Right atrium auricular region (tissue), 2 donors: ENCODE data around the gene PMP22. TPM values are rescaled to one million over a fixed set of nuclear protein-coding genes. Genes with fewer than 3 reads are reported as not detected.
"Not testable (repeated sequence)": the region's sequence is repeated elsewhere in the genome, so short reads cannot be mapped to it uniquely, and the experiment has no call there.

Experiments
- DNase-seq: peaks from one replicate; pipeline ENCODE4 v3.0.0-alpha.2; 2019; ENCODE audit warnings: low spot score
- H3K27ac ChIP-seq, 2 donors: fragments of 200-600 bp; sonication (generic); 1 replicate in 1 of 2; 2 replicates in 1 of 2; pipeline ENCODE4 v1.5.1; 2016 to 2019
- H3K27me3 ChIP-seq, 2 donors: fragments of 200-600 bp; sonication (generic); one replicate each; pipeline versions ENCODE4 v1.5.1 to v1.6.0; 2017 to 2019
- H3K36me3 ChIP-seq: fragments of 200-600 bp; sonication (generic); one replicate; pipeline ENCODE4 v1.5.1; 2016
- H3K4me1 ChIP-seq, 2 donors: fragments of 200-600 bp; sonication (generic); one replicate each; pipeline versions ENCODE4 v1.5.1 to v1.6.0; 2017 to 2019
- H3K4me3 ChIP-seq, 2 donors: fragments of 200-600 bp; sonication (generic); 1 replicate in 1 of 2; 2 replicates in 1 of 2; pipeline ENCODE4 v1.5.1; 2017 to 2019; ENCODE audit warnings: mild to moderate bottlenecking in 1 of 2, moderate library complexity in 1 of 2
- H3K9me3 ChIP-seq, 2 donors: fragments of 200-600 bp; sonication (generic); one replicate each; pipeline ENCODE4 v1.5.1; 2019
- total RNA-seq, 2 donors: library from RNA; depleted of rRNA; stranded (reverse); fragments of >200 nt; gene quantifications; one replicate each; pipeline ENCODE4 v1.1.0, GENCODE V29; 2016
- TF ChIP-seq, protein P1 (sequence below), 2 donors: fragments of 200-600 bp; sonication (generic); IDR thresholded peaks; one replicate each; pipeline ENCODE4 v1.5.1; 2019; ENCODE audit warnings: antibody characterized with exemption in 2 of 2

PMP22 gene
- total RNA-seq, 2 donors from 2014 or later: 160 to 164 TPM

DNA sequence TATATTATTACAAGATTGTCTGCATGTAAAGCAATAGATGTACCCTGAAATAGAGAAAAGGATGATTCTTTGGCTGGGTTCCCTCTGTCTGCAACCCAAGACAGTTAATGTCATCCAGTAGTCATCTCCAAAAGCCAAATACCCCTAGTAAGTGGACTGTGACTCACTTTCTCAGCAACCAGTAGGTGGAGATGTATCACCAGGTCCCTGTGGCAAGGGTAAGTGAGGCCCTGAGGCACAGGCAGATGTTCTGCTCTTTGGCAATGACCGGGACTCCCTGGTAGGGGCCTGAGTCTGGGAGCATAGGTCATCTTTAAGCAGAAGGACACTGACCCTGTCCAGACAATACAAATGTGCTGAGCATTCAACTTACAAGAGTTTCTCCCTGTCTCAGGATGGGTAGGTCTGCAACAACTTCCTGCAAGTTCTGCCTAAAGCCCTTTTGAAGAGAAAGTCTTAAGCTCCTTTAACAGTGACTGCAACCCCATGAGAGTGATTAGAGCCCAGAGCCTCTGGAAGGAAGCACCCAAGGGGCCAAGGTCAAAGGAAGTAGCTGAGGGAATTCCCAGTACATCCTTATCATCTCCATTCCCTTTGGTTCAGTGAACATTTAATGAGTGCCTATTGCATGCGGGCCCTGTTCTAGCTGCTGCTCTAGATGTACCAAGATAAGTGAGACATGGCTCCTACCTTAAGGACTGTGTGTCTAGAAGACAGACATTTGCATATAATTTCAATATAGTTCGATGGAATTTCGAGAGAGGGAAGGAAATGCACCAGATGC is 31.9 kb downstream of the PMP22 start:
- Histone ChIP-seq H3K36me3 (peaks cover 100% of the 10 kb centered on the region), H3K27ac (peak overlapping the region; percentile 40 to 69), H3K4me3 (no peak overlapping the region), H3K4me1 (peaks cover 0 to 67% of the 10 kb centered on the region in 2 donors), H3K27me3 (no peaks in the 10 kb centered on the region), H3K9me3 (no peaks in the 10 kb centered on the region)
- no peak for DNase-seq
- TF ChIP-seq, protein P1, sequence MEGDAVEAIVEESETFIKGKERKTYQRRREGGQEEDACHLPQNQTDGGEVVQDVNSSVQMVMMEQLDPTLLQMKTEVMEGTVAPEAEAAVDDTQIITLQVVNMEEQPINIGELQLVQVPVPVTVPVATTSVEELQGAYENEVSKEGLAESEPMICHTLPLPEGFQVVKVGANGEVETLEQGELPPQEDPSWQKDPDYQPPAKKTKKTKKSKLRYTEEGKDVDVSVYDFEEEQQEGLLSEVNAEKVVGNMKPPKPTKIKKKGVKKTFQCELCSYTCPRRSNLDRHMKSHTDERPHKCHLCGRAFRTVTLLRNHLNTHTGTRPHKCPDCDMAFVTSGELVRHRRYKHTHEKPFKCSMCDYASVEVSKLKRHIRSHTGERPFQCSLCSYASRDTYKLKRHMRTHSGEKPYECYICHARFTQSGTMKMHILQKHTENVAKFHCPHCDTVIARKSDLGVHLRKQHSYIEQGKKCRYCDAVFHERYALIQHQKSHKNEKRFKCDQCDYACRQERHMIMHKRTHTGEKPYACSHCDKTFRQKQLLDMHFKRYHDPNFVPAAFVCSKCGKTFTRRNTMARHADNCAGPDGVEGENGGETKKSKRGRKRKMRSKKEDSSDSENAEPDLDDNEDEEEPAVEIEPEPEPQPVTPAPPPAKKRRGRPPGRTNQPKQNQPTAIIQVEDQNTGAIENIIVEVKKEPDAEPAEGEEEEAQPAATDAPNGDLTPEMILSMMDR (IDR thresholded peaks at IDR 0.05): peak in 1 of 2 donors; percentile 47

- no peak overlapping the region for H3K4me3 ChIP-seq
- H3K36me3 ChIP-seq: peaks cover 94% of the 10 kb centered on the region
- peaks cover 0 to 60% of the 10 kb centered on the region in 2 donors for H3K4me1 ChIP-seq
- H3K9me3 ChIP-seq: no peaks in the 10 kb centered on the region
- H3K27me3 ChIP-seq: no peaks in the 10 kb centered on the region
- no peak for DNase-seq
- H3K27ac ChIP-seq: peak overlapping the region; percentile 40 to 69
- TF ChIP-seq, protein P1 (IDR thresholded peaks at IDR 0.05): no peak
These were observed 32.6 kb downstream of the PMP22 start for GRCh38 chr17:15232517-15232915.

DNA sequence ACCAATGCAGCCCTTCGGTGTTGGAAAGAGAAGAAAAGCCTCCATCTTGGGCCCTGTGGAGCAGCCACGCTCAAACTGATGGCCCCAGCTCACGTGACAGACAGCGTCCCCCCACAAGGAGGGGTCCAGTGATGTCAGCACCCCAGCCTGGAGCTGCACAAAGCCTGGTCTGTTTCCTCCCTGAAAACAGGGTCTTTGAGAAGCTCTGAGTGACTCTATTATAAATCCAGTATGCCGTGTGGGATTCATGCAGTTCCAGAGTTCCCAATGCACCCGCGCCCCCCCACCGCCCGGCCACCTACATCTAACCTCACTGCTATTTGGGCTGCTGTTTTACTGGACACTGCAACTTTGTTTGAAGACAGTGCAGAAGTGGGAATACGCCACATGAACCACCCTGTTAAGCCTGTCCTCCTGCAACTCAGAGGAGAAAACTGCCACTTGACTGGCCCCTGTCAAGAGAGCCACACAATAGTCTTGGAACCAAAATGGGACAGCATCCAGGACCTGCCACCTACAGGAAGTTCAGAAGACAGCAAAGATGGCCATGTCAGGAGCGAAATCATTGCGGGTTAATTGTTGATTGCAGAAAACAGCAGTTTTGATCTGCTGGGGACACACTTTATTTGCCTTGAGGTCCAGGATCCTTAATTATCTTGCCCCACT is 33.1 kb downstream of the PMP22 start:
- Histone ChIP-seq H3K4me1 (peaks cover 0 to 55% of the 10 kb centered on the region in 2 donors), H3K36me3 (peaks cover 89% of the 10 kb centered on the region), H3K27me3 (no peaks in the 10 kb centered on the region), H3K4me3 (no peak overlapping the region), H3K27ac (peak overlapping the region; percentile 40 to 69), H3K9me3 (no peaks in the 10 kb centered on the region)
- no peak for DNase-seq
- TF ChIP-seq, protein P1 (IDR thresholded peaks at IDR 0.05): peak in 1 of 2 donors; percentile 28

DNA sequence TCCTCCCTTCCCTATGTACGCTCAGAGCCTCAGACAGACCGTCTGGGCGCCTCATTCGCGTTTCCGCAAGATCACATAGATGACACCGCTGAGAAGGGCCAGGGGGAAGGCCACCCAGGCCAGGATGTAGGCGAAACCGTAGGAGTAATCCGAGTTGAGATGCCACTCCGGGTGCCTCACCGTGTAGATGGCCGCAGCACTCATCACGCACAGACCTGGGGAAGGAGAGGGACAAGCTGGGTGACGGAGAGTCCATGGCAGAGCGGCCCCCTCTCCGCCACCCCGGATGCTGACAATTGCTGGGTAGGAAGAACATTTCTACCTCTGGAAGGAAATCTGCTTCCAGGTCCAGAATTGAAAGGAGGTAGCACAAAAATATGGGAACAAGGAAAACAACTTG is 34.3 kb downstream of the PMP22 start:
- Histone ChIP-seq H3K36me3 (peaks cover 77% of the 10 kb centered on the region), H3K4me3 (no peak overlapping the region), H3K27ac (no peak overlapping the region), H3K4me1 (peaks cover 0 to 43% of the 10 kb centered on the region in 2 donors), H3K9me3 (no peaks in the 10 kb centered on the region), H3K27me3 (no peaks in the 10 kb centered on the region)
- no peak for DNase-seq
- TF ChIP-seq, protein P1 (IDR thresholded peaks at IDR 0.05): no peak

GRCh38 chr17:15221827-15222226 is 43.3 kb downstream of the PMP22 start:
- H3K9me3 ChIP-seq, H3K27me3 ChIP-seq, DNase-seq, H3K27ac ChIP-seq, H3K36me3 ChIP-seq, H3K4me3 ChIP-seq, H3K4me1 ChIP-seq: not testable (repeated sequence)

- no peaks in the 10 kb centered on the region for H3K27me3 ChIP-seq
- no peaks in the 10 kb centered on the region for H3K9me3 ChIP-seq
- no peak overlapping the region for H3K4me3 ChIP-seq
- DNase-seq: no peak
- H3K4me1 ChIP-seq: no peaks in the 10 kb centered on the region
- H3K36me3 ChIP-seq: no peaks in the 10 kb centered on the region
- H3K27ac ChIP-seq: no peak overlapping the region
- TF ChIP-seq, protein P1 (IDR thresholded peaks at IDR 0.05): no peak
These were observed 44.3 kb downstream of the PMP22 start for GRCh38 chr17:15220785-15221184.
